HG02885 (cell line): Measurements from ENCODE around the gene IMMT.
"Not testable (repeated sequence)": the region's sequence is repeated elsewhere in the genome, so short reads cannot be mapped to it uniquely, and the experiment has no call there.

ENCODE experiments used
- ATAC-seq: cut with Tn5 transposase; IDR thresholded peaks from one replicate; pipeline ENCODE4 v1.9.1; 2021; ENCODE audit warnings: mild to moderate bottlenecking; ENCODE audit not compliant: unreplicated experiment, poor library complexity

The IMMT gene

DNA sequence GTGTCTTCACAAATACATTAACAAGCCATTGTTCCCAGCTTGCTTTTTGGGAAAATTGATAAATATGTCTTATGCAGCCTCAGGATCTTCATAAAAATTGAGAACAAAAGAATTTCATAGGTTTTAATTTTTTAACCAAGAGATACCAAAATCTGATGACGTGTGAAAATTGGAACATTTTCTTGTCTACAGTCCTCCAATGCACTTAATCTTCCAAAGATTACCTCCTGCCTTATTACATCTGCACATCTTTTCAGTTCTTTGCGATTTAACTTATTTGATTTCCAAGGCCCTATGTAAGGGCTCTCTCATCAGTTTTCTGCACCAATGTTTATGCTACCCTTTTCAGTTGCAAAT lies 7.1 kb upstream of the IMMT start:
- ATAC-seq: no peak

DNA sequence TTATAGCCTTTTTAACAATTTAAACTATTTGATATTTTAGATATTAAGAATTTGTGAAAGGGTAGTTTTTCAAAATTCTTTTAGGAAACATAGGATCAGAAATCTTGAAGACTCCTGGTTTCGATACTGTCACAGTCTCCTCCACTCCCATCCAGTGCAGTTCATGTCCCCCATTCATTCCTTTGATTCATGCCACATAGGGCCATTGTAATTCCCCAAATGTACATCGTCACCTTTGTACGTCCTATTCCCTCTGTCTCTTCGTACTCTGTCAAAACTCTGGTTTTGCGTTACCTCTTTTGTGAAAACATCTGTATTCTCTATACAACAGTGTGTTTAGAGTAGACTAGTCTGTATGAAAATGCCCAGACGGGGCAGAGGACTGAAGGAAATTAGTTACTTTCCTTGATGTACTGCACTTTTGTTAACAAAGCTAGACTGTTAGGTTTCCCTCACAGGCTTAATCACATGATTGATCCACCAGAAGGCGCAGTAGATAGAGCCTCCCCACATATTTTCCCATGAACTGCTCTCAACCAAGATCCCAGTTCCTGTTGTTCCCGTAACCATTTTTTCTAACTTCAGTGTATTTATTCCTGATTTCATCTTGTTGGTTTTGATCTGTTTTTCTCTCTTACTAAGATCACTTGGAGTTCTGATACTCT lies 6.5 kb upstream of the IMMT start:
- ATAC-seq: no peak

DNA sequence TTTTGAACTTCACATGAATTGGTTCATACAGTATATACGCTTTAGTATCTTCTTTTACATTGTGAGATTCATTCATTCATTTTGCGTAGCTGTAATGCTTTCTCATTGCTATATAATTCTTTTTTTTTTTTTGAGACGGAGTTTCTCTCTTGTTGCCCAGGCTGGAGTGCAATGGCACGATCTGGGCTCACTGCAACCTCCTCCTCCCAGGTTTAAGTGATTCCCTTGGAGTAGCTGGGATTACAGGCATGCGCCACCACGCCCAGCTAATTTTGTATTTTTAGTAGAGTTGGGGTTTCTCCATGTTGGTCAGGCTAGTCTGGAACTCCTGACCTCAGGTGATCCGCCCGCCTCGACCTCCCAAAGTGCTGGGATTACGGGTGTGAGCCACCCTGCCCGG lies 5.3 kb upstream of the IMMT start:
- not testable (repeated sequence) for ATAC-seq

DNA sequence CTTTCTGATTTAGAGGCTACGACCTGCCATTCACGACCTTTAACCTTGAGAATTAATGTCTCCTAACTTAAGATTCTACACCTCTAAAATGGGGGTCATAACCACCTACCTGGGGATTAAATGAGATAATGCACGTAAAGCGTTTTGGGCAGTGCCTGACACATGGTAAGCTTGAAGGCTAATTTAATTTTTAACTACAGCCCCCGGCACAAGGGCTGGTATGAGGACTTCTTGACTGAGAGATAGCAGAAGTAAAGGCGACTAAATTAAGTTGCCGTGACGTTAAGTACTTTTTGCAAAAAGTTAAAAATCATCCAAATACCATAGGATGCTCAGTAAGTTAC lies 4.5 kb upstream of the IMMT start:
- ATAC-seq: no peak

DNA sequence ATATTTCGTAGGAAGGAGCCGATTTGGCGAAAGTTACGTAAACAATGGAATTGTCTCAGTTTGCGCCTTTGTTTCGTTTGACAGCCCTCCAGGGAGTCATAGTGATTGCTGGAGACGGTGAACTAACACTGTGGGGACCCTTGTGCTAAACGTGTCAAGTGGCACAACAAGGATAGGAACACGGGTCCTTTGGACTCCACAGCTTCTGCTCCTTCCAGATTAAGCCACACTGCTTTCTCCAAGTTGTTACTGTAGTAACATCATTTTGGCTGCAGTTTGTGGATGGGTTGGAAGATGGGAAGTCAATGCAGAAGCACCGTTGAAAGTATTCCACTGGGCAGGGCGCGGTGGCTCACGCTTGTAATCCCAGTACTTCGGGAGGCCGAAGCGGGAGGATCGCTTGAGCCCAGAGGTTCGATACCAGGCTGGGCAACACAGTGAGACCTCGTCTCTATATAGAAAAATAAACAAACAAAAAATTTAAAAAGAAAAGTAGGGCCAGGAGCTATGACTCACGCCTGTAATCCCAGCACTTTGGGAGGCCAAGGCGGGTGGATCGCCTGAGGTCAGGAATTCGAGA lies 636 bp upstream of the IMMT start:
- ATAC-seq: no peak

DNA sequence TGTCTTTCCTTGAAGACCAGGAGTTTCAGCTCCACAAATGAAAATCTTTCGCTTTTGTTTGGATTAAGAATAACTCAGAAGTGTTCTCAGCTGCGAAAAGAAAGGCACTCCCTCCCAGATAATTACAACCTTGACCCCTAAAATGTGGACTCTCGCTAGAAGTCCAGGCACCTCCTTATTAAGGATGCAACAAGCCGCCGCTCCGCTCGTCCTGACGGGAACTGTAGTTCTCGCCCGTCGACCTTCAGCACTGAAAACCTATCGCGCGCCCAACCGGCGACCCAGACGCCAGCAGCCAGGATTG lies 559 bp downstream of the IMMT start:
- no peak for ATAC-seq

DNA sequence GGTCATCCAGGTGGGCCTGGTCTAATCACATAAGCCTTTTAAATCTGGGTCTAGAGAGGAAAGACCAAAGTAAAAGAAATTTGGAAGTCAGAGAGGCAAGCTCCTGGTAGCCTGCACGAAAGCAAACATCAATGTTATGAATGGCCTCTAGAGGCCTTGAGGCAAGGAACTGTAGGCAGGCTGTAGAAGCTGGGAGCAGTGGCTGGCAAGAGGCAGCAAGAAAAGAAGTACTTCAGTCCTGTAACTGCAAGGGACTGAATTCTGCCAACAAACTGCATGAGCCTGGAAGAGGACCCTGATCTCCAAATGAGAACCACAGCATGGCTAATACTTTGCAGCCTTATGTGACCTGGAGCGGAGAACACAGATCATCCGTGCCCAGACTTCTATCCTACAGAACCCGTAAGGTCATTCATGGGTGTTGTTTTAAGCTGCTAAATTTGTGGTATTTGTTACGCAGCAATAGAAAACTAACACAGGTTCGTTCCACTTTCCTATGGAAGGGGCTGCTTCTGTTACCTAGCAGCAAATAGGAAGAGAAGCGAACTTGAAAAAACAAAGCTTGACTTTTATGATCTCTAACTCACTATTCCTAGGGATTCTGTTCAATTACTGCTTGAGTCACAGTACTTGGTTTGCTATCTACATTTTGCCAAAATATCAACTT lies 1.2 kb downstream of the IMMT start:
- no peak for ATAC-seq

DNA sequence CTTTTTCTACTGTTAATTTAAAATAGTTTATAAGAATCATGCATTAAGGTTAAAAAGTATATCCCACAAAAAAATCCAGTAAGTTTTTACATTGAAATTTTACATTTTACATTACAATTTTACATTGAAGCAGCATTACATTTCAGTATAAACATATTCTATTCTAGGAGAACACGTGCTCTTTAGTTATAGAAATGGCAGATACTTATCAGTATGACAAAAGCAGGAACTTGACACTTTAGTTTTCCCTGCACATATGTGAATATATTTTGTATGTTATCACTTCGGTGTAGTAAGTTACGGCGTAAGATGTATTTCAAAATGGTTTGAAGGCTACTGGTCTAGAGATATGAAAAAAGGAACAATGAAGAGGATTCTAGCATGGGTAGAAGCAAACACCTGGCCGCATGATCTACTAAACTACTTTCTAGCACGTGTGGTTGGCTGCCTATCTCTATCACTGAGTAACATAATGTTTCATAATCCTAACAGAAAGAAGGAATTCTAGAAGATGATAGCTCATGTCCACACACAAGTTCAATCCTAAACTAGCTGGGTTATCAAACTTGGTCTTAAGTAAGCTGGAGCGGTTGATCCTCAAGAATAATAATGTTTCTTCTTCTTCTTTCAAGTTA lies 5.4 kb downstream of the IMMT start:
- no peak for ATAC-seq

DNA sequence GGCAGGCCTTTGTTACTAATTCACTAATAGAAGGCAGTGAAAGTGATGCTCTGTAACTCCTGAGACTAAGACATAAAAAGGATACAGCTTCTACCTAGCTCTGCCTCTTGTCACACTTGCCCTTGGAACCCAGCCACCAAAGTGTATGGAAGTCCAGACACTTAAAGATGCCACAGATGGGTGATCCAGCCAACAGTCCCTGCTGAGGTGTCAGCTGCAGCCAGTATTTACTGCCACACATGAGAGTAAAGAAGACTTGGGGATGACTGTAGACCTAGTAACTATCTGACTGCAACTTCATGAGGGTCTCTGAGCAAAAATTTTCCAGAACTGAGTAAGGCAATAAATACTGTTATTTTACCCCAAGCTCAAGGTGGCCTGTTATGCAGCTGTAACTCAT lies 8.8 kb downstream of the IMMT start:
- ATAC-seq: no peak

DNA sequence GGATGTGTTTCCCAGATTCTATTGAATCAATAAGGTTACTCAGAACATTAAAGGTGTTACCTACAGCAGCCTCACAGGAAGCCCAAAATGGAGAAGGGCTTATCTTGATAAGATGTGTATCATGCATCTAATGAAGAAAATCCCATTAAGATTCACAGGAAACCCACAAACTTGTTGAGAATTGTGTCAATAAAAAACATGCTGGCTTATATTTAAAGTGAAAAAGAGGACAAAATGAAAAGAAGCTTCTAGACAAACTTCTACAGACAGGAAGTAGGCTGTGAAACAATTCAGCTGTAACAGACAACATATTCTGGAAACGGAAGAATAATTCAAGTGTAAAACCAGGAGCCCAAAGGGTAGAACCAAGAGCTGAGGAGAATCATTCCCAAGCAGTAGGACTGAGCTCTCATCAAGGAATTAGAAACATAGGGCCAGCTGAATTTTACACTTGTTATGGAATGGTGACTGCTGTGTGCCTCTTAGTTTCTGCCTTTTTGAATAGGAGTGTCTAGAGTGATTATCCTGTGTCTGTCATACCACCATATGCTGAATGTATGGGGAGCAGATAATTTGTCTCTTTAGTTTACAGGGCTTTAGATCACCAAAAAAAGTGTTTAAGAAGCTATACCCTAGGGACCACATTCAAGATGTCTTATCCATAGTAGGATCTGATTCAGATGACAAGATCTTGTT lies 9.6 kb downstream of the IMMT start:
- ATAC-seq: no peak

DNA sequence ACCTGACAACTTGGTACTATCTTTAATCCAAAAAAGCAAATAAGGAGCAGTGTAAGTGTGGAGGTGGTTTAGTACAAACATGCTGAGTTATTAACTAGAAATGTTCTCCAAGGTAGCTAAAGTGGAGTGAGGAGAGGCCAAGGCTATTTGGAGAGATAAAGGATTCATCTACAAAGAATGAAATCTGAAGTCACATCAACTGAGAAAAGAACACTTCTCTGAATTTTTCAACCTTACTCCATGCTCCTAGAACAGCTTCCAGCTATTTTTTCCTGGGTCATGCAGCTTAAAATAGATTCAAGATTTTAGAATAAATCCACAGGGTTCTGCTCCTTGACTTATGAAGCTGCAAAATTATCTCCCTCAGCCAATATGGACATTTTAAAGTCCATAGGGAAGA lies 18.7 kb downstream of the IMMT start:
- ATAC-seq: no peak

DNA sequence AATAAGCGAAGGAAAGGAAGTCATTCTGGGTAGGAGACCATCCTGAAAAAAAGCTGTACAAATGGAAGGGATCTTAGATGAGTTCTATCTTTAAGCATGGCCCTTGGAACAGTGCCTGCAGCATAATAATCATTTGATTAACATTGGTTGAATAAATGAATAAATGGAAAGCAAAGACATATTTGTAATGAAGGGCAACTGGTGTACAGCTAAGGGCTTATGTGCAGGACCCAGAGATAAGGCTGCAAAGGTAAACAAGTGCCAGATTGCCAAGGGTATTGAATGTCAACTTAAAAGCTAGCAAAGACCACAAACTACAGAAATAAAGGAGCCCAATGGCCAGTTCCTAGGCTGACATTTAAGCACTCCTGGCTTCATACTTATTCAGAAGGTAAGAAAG lies 19.4 kb downstream of the IMMT start:
- ATAC-seq: no peak

DNA sequence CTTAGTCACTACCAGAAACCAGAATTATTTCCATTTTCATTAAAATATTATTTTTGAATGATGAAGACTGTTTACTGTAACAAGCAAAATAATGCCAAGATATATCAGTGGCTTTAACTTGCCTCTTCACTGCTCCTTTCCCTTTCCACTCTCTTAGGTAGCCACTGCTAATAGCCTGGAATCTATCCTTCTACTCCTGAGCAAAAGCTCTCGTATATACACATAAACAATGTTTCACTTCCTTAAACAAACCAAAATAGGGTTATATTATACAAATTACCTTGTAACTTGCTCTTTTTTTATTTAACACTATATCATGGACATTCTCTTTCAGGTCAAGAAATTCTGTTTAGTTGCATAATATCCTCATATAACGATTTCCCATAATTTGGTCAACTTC lies 20.8 kb downstream of the IMMT start:
- ATAC-seq: peak; percentile 48

DNA sequence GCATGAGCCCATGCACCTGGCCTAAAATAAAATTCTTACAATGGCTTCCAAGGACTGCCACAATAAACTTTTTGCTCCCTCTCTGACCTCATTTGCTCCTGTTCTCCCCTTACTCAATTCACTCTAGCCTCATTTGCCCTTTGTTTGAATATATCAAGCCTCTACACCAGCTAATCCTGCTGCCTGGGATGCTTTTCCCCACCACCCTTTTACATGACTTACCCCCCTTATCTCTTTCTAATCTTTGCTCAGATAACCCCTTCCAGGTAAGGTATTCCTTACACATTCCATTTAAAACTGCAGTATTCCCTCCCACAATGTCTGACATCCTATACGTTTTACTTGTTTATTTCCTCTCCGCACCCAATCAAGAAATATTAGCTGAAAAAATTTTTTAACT lies 22.7 kb downstream of the IMMT start:
- ATAC-seq: no peak

DNA sequence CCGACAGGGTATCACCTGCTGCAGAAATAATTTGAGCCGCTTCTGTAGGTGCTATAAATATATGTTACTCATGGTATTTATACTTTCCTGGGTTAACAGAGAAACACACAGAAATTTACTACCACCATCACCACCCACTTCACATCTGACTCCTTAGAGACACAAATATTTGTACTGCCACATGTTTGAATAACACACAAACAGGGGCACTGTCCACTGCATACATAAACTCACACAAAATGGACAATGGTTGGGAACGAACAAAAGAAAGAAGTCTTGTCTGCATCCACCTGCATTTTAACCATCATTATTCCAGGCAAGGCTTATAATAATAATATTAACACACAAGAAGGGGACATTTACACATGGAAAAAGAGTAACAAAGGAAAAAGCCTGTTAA lies 24.0 kb downstream of the IMMT start:
- ATAC-seq: no peak

DNA sequence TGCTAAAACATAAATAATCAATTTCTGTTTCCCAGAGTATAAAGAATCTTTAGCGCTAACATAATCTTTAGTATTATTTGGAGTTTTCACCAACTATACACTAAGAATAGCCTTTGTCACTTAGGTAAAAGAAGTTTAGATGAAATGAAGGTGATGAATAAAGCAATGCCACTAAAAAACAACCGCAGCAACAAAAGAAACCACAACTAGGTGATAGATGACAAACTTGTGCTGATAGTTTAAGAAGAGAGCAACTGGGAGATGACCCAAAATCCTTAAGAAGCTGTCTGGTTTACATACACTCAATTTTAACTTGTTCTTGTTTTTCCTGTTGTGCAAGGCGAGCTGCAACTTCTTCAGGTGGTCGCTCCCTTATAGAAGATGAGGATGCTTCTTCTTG lies 24.8 kb downstream of the IMMT start:
- ATAC-seq: no peak

DNA sequence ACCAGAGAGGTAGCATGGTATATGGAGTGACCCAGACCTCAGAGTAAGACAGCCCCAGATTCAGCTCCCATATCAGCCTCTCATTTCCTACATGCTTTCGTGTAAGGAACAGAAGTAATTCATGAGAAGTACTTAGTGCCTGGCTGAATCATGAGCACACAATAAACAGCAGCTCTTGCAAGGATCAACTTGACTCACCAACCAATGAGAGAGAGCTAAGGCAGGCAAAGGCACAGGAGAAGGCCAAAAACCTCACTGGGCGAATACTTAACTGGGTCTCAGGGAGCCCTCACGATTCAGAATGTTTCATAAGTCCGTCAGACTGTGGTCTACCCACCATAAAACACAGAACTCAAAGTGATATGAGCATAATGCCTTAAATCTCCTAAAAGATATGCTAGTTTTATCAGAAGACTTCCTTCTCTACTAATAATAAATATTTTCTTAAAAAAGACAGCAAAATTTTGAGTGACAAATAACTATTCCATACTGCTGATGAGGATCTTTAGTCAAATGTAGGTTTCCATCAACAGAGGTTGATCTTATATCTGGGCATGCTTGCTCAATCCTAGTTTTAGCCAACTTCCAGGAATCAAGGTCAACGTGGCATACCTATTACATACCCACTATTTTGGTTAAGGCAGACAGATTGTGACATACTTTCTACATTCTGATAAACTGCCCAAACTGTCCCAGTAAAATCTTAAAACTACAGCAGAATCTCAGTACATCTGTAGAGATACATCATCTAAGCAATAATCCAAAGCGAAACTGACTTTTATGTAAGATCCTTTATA lies 34.9 kb downstream of the IMMT start:
- no peak for ATAC-seq

DNA sequence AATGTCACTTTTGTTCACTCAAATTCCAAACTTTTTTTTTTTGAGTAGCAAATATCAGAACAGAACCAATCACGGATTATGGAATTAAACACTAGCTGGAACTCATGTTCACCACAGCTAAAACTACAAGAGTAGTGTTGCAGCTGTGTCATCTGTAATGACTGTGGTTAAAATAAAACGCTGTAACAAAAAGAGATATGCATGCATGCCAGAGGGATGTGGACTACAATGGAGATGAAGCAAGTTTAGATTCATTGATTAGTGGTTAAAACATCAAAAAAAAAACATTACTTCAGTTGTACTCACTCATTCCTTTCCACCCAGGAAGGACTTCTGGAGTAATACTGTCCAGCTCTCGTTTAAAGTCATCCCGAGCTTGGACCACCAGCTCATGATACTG lies 37.0 kb downstream of the IMMT start:
- no peak for ATAC-seq

DNA sequence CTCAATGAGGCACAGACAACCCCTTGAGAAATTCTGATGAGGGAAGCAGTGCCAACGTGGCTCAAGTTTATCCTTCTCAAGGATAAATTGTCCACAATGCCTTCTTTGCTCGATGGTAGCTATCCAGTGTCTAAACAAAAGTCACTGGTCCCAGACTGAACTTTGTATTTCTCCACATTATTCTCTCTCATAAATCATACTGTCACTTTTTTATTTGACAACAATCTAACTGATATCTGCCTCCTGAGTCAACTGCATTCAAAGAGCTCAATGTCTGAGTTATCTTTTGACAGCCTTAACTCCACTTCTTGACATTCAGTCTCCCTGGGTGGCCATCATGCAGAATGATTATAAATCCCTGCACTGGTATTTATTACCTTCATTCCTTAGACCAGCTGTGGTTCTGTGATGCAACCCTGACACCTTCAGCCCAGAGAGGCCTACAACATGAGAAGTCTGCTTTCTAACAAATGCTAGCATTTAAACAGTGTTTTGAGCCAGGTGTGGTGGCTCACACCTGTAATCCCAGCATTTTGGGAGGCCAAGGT lies 38.2 kb downstream of the IMMT start:
- no peak for ATAC-seq

DNA sequence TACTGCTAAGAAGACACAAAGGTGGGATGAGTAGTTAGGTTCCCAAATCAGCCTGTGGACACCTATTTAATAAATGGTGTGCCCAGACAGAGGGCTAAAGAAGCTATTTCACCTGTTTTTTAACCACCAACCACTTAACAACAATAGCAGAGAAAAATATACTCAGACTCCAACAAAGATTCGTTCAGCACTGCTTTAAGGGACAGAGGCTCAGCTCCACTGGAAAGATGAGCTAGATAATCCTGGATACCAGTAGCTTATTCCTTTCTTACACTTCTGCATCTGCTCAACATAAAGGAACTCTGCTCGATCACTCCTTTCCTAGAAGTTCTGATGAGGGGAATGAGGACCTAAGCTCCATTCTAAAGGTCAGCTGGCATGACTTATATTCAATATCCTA lies 44.8 kb downstream of the IMMT start:
- no peak for ATAC-seq
